Naive thymus-derived CD8-positive, alpha-beta T cell (primary cell): ENCODE data around the gene TRIP10. TPM values are rescaled to one million over a fixed set of nuclear protein-coding genes. Genes with fewer than 3 reads are reported as not detected.
A peak's percentile ranks its signal among the peaks of the same experiment; 100 is the strongest.

Experiments used
- ATAC-seq, 2 donors: fragments of 150-1000 bp; cut with Tn5 transposase in 1 of 2; sonication (Bioruptor Pico), chemical (Tn5 transposase) in 1 of 2; 1 replicate in 1 of 2; 2 replicates in 1 of 2; pipeline ENCODE4 v1.10.0; 2021; ENCODE audit warnings: mild to moderate bottlenecking in 2 of 2, moderate library complexity in 2 of 2
- POLR2A ChIA-PET: fragments of 350-600 bp; sonication (Branson Sonifier 250); formaldehyde crosslinking; loops from one replicate; lab custom pipeline; 2021; ENCODE audit warnings: antibody characterized with exemption; lab: Charles Lee
- DNase-seq, 10 donors: peaks; one replicate each; pipeline versions ENCODE4 v3.0.0 to v3.0.0-alpha.2; 2020 to 2022
- H3K27ac Mint-ChIP-seq, 10 donors: one replicate each; pipeline ENCODE4 v1.8.0; 2020 to 2022; ENCODE audit warnings: mild to moderate bottlenecking in 10 of 10, mixed read lengths in 10 of 10, moderate library complexity in 4 of 10, inconsistent platforms in 1 of 10
- H3K27me3 Mint-ChIP-seq, 5 donors: one replicate each; pipeline ENCODE4 v1.8.0; 2021 to 2022; ENCODE audit warnings: mixed read lengths in 5 of 5
- H3K36me3 Mint-ChIP-seq, 3 donors: one replicate each; pipeline ENCODE4 v1.8.0; 2020 to 2022; ENCODE audit warnings: mixed read lengths in 3 of 3, mild to moderate bottlenecking in 2 of 3, inconsistent platforms in 1 of 3
- H3K4me1 Mint-ChIP-seq, 4 donors: one replicate each; pipeline ENCODE4 v1.8.0; 2021 to 2022; ENCODE audit warnings: mixed read lengths in 4 of 4
- H3K4me3 Mint-ChIP-seq, 10 donors: one replicate each; pipeline ENCODE4 v1.8.0; 2020 to 2022; ENCODE audit warnings: mild to moderate bottlenecking in 10 of 10, mixed read lengths in 10 of 10, moderate library complexity in 6 of 10, inconsistent platforms in 1 of 10
- H3K9me3 Mint-ChIP-seq, 9 donors: one replicate each; pipeline ENCODE4 v1.8.0; 2020 to 2022; ENCODE audit warnings: mixed read lengths in 9 of 9, mild to moderate bottlenecking in 3 of 9, inconsistent platforms in 1 of 9, moderate library complexity in 1 of 9
- polyA plus RNA-seq, 3 donors: library from polyadenylated mRNA; unstranded; fragments of 300-500 nt; fragmentation: Illumina TruSeq; gene quantifications; one replicate each; pipeline ENCODE4 v1.2.3, GENCODE V29; 2021
- total RNA-seq, 8 experiments: library from RNA in 2 of 8; stranded (reverse) in 2 of 8; gene quantifications; one replicate each; pipeline ENCODE4 v1.2.3 and lab custom pipeline; 2021 to 2026

TRIP10 gene, protein sequence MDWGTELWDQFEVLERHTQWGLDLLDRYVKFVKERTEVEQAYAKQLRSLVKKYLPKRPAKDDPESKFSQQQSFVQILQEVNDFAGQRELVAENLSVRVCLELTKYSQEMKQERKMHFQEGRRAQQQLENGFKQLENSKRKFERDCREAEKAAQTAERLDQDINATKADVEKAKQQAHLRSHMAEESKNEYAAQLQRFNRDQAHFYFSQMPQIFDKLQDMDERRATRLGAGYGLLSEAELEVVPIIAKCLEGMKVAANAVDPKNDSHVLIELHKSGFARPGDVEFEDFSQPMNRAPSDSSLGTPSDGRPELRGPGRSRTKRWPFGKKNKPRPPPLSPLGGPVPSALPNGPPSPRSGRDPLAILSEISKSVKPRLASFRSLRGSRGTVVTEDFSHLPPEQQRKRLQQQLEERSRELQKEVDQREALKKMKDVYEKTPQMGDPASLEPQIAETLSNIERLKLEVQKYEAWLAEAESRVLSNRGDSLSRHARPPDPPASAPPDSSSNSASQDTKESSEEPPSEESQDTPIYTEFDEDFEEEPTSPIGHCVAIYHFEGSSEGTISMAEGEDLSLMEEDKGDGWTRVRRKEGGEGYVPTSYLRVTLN
- total RNA-seq (1 to 10 TPM; 4.5 to 5.3 TPM), polyA plus RNA-seq (1 to 10 TPM in 1 of 3 donors, under 1 TPM in 2; 0.64 to 1.0 (median 0.97) TPM), total RNA-seq (lab: John Stamatoyannopoulos, UW) (0.49 to 20.7 (median 6.5) reads per million in 6 experiments)

DNA sequence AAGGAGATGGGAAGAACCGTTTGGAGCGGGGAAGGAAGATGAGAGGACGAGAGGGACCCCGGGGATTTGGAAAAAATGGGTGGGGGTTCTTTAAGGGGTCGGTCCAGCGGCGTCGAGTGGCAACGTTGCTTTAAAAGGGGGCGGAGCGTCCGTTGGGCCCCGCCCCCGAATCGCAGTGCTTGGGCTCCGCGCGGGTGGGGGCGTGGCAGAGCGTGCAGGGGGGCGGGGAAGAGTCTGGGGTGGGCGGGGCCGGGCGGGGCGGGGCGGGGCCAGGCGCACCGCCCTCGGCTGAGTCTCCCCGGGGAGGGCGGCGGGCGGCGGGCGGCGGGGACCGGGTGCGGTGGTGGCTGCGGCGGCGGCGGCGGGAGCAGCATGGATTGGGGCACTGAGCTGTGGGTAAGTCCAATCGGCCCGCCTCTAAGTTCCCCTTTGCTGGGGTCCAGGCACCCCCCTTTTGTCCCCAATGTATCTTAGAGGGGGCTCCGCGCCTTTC, at the start of gene TRIP10:
TSS of gene TRIP10 (plus strand) at position 291 of the 493 bp plus-strand sequence. CDS start at position 373, 82 bp downstream.
- POLR2A ChIA-PET: interaction anchor here (0.6 to 5.7 kb wide), 8 partner anchors 15 to 151 kb away, joined by 3 to 81 read pairs (median 10); partner anchors contain the start of gene VAV1
- no peaks in the 10 kb centered on the region for H3K27me3 Mint-ChIP-seq
- peak within 1 kb of the TSS; percentile 93 to 99 (median 97) for H3K27ac Mint-ChIP-seq
- DNase-seq (peak; percentile 63 to 91 (median 80)), ATAC-seq (peak in 1 of 2 donors; percentile 18)
- H3K9me3 Mint-ChIP-seq: no peaks in the 10 kb centered on the region
- peaks cover 0 to 2% (median 0%) of the 10 kb centered on the region in 3 donors for H3K36me3 Mint-ChIP-seq
- H3K4me1 Mint-ChIP-seq: peaks cover 19 to 48% (median 44%) of the 10 kb centered on the region in 4 donors
- peak within 1 kb of the TSS; percentile 89 to 100 (median 95) for H3K4me3 Mint-ChIP-seq

DNA sequence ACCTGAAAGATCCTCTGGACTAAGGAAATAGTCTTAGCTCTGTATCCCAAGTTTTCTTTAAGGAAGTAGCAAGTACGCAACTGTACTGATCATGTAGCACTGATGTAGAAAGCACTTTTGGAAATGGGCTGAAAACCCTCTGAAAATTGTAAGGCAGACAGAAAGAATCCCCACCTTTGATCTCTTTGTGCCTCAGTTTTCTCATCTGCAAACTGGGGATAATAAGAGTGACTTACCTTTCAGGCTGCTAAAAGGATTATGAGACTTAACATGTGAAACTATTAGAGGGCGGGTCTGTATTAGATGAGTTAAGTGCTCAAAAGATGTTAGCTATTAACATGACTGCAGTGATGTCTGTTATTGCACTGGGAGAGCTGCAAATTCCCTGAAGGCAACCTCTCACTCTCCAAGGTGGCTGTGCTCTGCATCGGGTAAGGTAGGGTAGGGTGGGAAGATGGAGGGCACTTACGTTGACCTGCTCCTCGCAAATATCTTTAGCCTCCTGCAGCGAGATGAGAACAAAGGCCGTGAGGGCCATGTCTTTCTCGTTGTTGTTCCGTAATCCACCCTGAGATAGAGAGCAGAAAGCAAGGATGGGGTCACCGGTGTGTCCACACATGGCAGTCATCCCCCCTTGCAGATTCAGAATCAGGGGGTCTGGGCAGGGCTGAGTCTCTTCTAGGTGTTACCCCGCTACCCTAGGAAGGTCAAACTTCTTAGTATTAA, 49.2 kb upstream of the TRIP10 start:
- Mint-ChIP-seq H3K27me3 (peaks cover 0 to 4% (median 0%) of the 10 kb centered on the region in 5 donors), H3K4me1 (peaks cover 0 to 6% (median 0%) of the 10 kb centered on the region in 4 donors), H3K4me3 (no peak overlapping the region), H3K9me3 (peaks cover 0 to 3% (median 0%) of the 10 kb centered on the region in 9 donors), H3K36me3 (no peaks in the 10 kb centered on the region), H3K27ac (no peak overlapping the region)
- DNase-seq (no peak), ATAC-seq (no peak)
- POLR2A ChIA-PET: no interaction called here

DNA sequence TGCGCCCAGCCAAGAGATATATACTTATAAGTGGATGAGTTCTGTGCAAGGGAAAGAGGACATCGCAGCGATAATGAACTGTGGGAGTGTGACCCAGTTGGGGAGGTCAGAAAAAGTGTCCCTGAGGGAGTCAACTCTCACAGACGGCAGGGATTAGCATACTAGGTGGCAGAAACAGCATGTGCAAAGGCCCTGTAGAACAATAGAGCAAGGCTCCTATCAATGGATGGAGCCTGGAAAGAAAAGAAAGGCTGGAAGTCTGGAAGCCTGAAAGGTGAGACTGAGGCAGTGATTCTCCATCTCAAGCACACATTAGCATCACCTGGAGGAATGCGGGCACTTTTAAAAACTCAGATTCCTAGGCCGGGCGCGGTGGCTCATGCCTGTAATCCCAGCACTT, 48.1 kb upstream of the TRIP10 start:
- Mint-ChIP-seq H3K4me1 (peaks cover 0 to 6% (median 0%) of the 10 kb centered on the region in 4 donors), H3K36me3 (no peaks in the 10 kb centered on the region), H3K9me3 (peaks cover 0 to 3% (median 0%) of the 10 kb centered on the region in 9 donors), H3K4me3 (no peak overlapping the region), H3K27ac (no peak overlapping the region), H3K27me3 (peaks cover 0 to 4% (median 0%) of the 10 kb centered on the region in 5 donors)
- DNase-seq (no peak), ATAC-seq (no peak)
- POLR2A ChIA-PET: no interaction called here

DNA sequence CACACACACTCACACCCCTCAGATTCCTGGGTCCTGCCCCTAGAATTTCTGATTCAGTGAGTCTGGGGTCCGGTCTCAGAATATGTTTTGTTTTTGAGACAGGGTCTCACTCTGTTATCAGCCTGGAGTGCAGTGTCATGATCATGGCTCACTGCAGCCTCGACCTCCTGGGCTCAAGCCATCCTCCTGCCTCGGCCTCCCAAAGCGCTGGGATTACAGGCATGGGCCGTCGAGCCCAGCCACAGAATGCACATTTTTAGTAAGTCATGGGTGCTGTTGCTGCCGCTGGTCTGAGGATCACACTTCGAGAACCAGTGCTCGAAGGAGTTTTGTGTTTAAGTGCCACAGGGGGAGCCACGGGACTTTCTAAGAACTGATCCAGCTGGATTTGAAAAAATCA, 47.5 kb upstream of the TRIP10 start:
- H3K9me3 Mint-ChIP-seq: peaks cover 0 to 3% (median 0%) of the 10 kb centered on the region in 9 donors
- DNase-seq (no peak), ATAC-seq (no peak)
- H3K4me1 Mint-ChIP-seq: peaks cover 0 to 6% (median under 1%) of the 10 kb centered on the region in 4 donors
- peaks cover 0 to 4% (median 0%) of the 10 kb centered on the region in 5 donors for H3K27me3 Mint-ChIP-seq
- POLR2A ChIA-PET: no interaction called here
- H3K4me3 Mint-ChIP-seq: no peak overlapping the region
- H3K27ac Mint-ChIP-seq: peak overlapping the region in 1 of 10 donors; percentile 73
- H3K36me3 Mint-ChIP-seq: no peaks in the 10 kb centered on the region

DNA sequence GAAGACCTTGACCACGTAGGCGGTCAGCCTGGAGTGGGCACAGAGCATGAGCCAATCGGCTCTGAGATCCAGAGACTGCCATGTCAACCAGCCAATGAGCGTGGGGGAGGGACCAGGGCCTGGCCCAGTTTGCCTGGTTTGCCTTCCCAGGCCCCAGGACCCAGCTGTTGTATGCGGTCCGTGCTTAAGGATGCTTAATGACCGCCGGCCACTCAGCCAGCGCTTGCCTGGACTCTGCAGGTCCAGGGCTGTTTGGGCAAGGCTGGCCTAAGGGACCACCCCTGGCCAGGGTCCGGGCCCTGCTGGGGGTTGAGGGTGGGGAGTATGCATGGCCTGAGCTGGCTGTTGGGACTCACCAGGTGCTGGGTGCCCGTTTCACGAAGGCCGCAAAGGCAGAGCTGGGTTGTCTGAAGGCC, 46.4 kb upstream of the TRIP10 start:
- peaks cover 0 to 3% (median 0%) of the 10 kb centered on the region in 9 donors for H3K9me3 Mint-ChIP-seq
- H3K4me1 Mint-ChIP-seq: peaks cover 0 to 6% (median 4%) of the 10 kb centered on the region in 4 donors
- DNase-seq: no peak
- POLR2A ChIA-PET: no interaction called here
- no peak overlapping the region for H3K4me3 Mint-ChIP-seq
- peaks cover 0 to 4% (median 0%) of the 10 kb centered on the region in 5 donors for H3K27me3 Mint-ChIP-seq
- H3K36me3 Mint-ChIP-seq: no peaks in the 10 kb centered on the region
- H3K27ac Mint-ChIP-seq: peak overlapping the region in 1 of 10 donors; percentile 27
- no peak for ATAC-seq

DNA sequence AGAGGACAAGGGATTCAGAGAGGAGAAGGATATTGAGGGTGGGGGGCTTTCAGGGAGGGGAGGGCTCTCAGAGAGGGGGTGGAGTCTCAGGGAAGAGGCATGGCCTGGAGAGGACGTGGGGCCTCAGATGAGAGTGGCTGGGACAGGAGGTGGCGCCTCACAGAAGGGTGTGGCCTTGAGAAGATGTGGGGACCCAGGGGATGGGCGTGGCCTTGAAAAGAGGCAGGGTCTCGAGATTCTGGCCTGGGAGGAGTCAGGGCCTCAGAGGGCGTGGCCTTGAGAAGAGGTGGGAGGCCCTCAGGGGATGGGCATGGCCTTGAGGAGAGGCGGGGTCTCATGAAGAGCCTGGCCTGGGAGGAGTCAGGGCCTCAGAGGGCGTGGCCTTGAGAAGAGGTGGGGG, 45.8 kb upstream of the TRIP10 start:
- POLR2A ChIA-PET: no interaction called here

DNA sequence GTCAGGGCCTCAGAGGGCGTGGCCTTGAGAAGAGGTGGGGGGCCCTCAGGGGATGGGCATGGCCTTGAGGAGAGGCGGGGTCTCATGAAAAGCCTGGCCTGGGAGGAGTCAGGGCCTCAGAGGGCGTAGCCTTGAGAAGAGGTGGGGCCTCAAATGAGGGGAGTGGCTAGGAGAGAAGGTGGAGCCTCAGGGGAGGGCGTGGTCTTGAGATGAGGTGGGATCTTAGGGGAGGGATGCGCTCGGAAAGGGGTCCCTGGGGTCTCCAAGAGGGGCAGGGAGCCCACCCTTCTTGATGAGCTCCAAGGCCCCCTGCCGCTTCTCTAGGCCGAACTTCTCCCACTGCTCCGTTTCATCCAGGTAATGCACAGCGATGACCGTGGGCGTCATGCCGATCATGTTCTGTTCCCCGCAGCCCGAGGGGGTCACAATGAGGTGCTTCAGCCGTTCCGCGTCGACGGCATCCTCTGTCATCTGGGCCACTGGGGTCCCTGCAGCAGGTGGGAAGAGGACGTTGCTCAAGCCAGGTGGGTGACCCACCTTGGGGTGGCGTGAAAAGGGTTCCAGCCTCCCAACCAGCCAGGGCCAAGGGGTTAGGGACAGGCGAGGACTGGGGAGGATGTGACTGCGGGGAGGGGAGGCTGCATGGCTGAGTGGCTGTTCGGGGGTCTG, 45.2 kb upstream of the TRIP10 start:
- Mint-ChIP-seq H3K9me3 (no peaks in the 10 kb centered on the region), H3K27ac (no peak overlapping the region), H3K36me3 (no peaks in the 10 kb centered on the region), H3K4me3 (no peak overlapping the region), H3K4me1 (peaks cover 0 to 6% (median 4%) of the 10 kb centered on the region in 4 donors), H3K27me3 (peaks cover 0 to 4% (median 0%) of the 10 kb centered on the region in 5 donors)
- POLR2A ChIA-PET: interaction anchor here (0.6 to 0.7 kb wide), 2 partner anchors 113 to 220 kb away, joined by 5 read pairs; no protein-coding TSS in a partner anchor
- ATAC-seq (no peak), DNase-seq (no peak)

More for the DNA sequence above, 45.8 kb upstream of the TRIP10 start:
- Mint-ChIP-seq H3K4me1 (peaks cover 0 to 6% (median 4%) of the 10 kb centered on the region in 4 donors), H3K36me3 (no peaks in the 10 kb centered on the region), H3K9me3 (peaks cover 0 to 2% (median 0%) of the 10 kb centered on the region in 9 donors), H3K27ac (no peak overlapping the region), H3K27me3 (peaks cover 0 to 4% (median 0%) of the 10 kb centered on the region in 5 donors), H3K4me3 (no peak overlapping the region)
- no peak for ATAC-seq
- no peak for DNase-seq

DNA sequence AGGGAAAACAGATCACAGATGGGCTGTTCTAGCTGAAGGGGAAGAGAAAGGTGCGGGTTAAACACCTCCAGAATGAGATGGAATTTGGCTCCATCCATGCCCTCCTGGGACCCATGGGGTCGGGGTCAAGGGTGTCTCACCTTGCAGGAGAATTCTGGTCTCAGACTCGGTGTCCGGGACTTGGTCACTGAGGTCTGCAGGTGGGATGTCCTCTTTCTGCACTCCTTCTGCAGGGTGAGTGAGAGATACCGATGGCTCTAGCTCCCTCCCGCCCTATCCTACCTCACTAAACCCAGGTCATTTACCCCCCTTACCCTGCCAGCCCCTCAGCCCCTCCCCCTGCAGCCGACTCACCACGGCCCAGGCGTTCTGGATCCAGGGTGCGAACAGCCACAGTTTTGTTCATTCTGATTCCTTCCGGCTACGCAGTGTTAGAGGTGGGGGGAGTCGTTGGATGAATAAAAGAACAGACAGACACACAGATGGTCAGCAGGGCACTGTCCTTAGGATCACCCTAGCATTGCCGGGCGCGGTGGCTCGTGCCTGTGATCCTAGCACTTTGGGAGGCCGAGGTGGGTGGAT, 43.1 kb upstream of the TRIP10 start:
- ATAC-seq (no peak), DNase-seq (no peak)
- H3K4me1 Mint-ChIP-seq: peaks cover 0 to 6% (median 4%) of the 10 kb centered on the region in 4 donors
- no peaks in the 10 kb centered on the region for H3K36me3 Mint-ChIP-seq
- POLR2A ChIA-PET: interaction anchor here (0.6 kb wide), 1 partner anchor 89 kb away, joined by 3 read pairs; no protein-coding TSS in a partner anchor
- H3K9me3 Mint-ChIP-seq: no peaks in the 10 kb centered on the region
- peaks cover 0 to 4% (median 0%) of the 10 kb centered on the region in 5 donors for H3K27me3 Mint-ChIP-seq
- no peak overlapping the region for H3K27ac Mint-ChIP-seq
- H3K4me3 Mint-ChIP-seq: no peak overlapping the region

DNA sequence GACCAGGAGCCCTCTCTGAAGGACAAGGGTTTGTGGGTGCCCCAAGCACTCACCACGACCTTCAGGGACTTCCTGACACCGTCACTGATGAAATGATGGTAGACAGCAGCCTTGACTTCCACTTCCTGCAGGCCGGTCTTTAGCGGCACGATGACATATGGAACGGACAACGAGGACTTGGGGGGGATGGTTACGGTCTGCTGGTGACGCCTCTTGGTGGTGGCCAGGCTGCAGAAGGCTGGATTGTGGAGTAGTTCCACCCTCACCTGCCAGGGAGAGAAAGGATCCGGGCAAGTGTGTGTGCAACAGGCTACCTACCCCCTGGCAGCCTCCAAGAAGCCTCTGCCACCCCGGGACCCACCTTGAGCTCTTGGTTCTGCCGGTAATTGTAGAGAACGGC, 42.2 kb upstream of the TRIP10 start:
- H3K27me3 Mint-ChIP-seq: peaks cover 0 to 2% (median 0%) of the 10 kb centered on the region in 5 donors
- no peaks in the 10 kb centered on the region for H3K9me3 Mint-ChIP-seq
- DNase-seq (no peak), ATAC-seq (no peak)
- H3K4me3 Mint-ChIP-seq: no peak overlapping the region
- POLR2A ChIA-PET: interaction anchor here (0.6 kb wide), 1 partner anchor 90 kb away, joined by 3 read pairs; no protein-coding TSS in a partner anchor
- no peak overlapping the region for H3K27ac Mint-ChIP-seq
- H3K4me1 Mint-ChIP-seq: peaks cover 0 to 4% (median 4%) of the 10 kb centered on the region in 4 donors
- no peaks in the 10 kb centered on the region for H3K36me3 Mint-ChIP-seq

DNA sequence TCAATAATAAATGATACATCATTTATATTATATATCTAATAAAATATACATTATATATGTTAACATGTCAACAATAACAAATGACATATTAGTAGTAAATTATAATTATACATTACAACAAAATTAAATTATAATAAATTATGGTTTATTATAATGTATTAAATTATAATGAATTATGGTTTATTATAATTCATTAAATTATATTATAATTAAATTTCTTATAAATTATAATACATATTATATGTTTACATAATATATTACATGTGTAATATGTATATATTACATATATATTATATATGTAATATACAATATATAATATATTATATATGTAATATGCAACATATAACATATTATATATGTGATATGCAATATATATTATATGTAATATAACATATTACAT, 39.5 kb upstream of the TRIP10 start:
- Mint-ChIP-seq H3K9me3 (no peaks in the 10 kb centered on the region), H3K4me3 (no peak overlapping the region), H3K36me3 (no peaks in the 10 kb centered on the region), H3K4me1 (peaks cover 0 to 4% (median 2%) of the 10 kb centered on the region in 4 donors), H3K27ac (no peak overlapping the region), H3K27me3 (no peaks in the 10 kb centered on the region)
- POLR2A ChIA-PET: no interaction called here
- DNase-seq (no peak), ATAC-seq (no peak)

DNA sequence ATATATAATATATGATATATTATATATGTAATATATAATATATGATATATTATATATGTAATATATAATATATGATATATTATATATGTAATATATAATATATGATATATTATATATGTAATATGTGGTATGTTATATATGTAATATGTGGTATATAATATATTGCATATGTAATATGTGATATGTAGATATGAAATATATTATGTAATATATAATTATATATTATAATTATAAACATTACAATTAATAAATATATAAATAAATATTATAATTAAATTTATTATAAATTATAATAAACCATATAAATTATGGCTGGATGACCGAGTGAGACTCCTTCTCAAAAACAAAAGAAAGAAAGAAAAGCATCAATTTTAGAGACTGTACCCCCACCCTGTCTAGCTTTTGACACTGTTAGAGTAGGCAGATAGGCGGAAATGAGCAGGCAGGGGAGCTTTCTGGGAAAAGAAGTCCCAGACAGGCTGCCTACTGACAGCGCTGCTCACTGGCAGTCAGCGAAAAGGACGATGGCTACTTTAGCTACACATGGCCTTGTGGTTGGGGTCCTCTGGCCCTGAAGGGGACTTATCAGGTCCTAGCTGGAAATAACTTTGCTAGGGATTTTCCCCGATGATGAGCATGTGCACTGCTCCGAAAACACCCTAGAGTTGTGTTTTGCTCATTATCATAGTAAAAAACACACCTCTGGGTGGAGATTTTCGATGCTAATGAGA, 38.7 kb upstream of the TRIP10 start:
- no peak for DNase-seq
- Mint-ChIP-seq H3K4me3 (no peak overlapping the region), H3K4me1 (peaks cover 0 to 4% (median 2%) of the 10 kb centered on the region in 4 donors), H3K27me3 (no peaks in the 10 kb centered on the region), H3K27ac (no peak overlapping the region), H3K9me3 (no peaks in the 10 kb centered on the region), H3K36me3 (no peaks in the 10 kb centered on the region)
- POLR2A ChIA-PET: no interaction called here
- no peak for ATAC-seq
